AG04450 (cell line): ENCODE results near the gene CMTM5. TPM values are rescaled to one million over a fixed set of nuclear protein-coding genes. Genes with fewer than 3 reads are reported as not detected.

Experiments used
- CTCF ChIA-PET: fragments of 300-600, 350-600 bp; formaldehyde crosslinking; extraction: SDS; loops from one replicate; lab custom pipeline; 2022; ENCODE audit warnings: antibody characterized with exemption, inconsistent platforms; lab: Charles Lee
- POLR2A ChIA-PET: fragments of 350-600 bp; formaldehyde crosslinking; extraction: SDS; loops from one replicate; lab custom pipeline; 2021; ENCODE audit warnings: antibody characterized with exemption, inconsistent platforms; lab: Yijun Ruan, JAX
- DNase-seq: peaks from one replicate; pipeline ENCODE4 v3.0.0-alpha.2; 2011; ENCODE audit warnings: low read depth, low spot score
- H3K27ac ChIP-seq: one replicate; pipeline ENCODE4 v1.5.1; 2012; ENCODE audit warnings: low read depth, low read length, control low read depth
- H3K27me3 ChIP-seq: one replicate; pipeline ENCODE4 v1.6.0; 2012; ENCODE audit warnings: low read length; ENCODE audit not compliant: control insufficient read depth, insufficient read depth
- H3K4me3 ChIP-seq: 2 replicates; pipeline ENCODE4 v1.5.1; 2011; ENCODE audit warnings: mild to moderate bottlenecking, low read depth, low read length, control low read depth
- H3K9me3 ChIP-seq: 2 replicates; pipeline ENCODE4 v1.5.1; 2012; ENCODE audit warnings: low read length; ENCODE audit not compliant: control insufficient read depth, insufficient read depth
- CTCF ChIP-seq: IDR thresholded peaks from 2 replicates; pipeline ENCODE4 v1.5.1; 2011; ENCODE audit warnings: low read depth, low read length, control low read depth, inconsistent platforms
- polyA plus RNA-seq: library from polyadenylated mRNA; depleted of rRNA; stranded (reverse); fragments of >200 nt; gene quantifications from 2 replicates; pipeline ENCODE4 v1.2.3, GENCODE V29; 2011

CMTM5 gene
- polyA plus RNA-seq, 1 experiment, result 0.37 TPM

GRCh38 chr14:23413681-23414080, 36.8 kb downstream of the CMTM5 start:
- peaks cover 5% of the 10 kb centered on the region for H3K27me3 ChIP-seq
- DNase-seq, result no peak
- CTCF ChIA-PET, result no interaction called here
- no peak overlapping the region for H3K4me3 ChIP-seq
- H3K27ac ChIP-seq, result no peak overlapping the region
- H3K9me3 ChIP-seq, result no peaks in the 10 kb centered on the region; the same call in 1 of the 2 replicates
- TF ChIP-seq CTCF, result no peak
- POLR2A ChIA-PET, result interaction anchor here (0.6 kb wide), 1 partner anchor 136 kb away, joined by 3 read pairs; no protein-coding TSS in a partner anchor

DNA sequence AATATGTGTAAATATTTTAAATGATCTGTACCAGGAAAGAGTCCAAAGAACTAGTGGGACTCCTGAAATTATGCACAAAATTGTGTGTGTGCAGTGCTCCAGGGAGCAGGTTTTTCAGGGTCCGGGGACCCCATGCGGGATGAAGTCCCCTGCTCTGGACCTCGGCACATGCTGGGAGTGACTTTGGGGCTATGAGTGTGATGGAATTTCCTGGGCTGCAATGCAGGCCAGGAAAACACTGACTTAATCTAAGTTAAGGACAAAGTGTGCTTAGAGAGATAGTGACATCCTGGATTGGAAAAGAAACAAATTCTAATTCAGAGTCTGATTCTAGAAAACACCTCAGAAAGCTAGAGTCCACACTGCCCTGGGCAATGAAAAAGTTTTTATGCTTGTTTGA, 37.4 kb downstream of the CMTM5 start:
- no peaks in the 10 kb centered on the region; the same call in 1 of the 2 replicates for H3K9me3 ChIP-seq
- no peak for TF ChIP-seq CTCF
- CTCF ChIA-PET, result no interaction called here
- H3K4me3 ChIP-seq, result no peak overlapping the region
- POLR2A ChIA-PET, result no interaction called here
- peaks cover 7% of the 10 kb centered on the region for H3K27me3 ChIP-seq
- no peak for DNase-seq
- no peak overlapping the region for H3K27ac ChIP-seq

- CTCF ChIA-PET, result no interaction called here
- no peak for DNase-seq
Observed at GRCh38 chr14:23414906-23415820, 38.3 kb downstream of the CMTM5 start.

DNA sequence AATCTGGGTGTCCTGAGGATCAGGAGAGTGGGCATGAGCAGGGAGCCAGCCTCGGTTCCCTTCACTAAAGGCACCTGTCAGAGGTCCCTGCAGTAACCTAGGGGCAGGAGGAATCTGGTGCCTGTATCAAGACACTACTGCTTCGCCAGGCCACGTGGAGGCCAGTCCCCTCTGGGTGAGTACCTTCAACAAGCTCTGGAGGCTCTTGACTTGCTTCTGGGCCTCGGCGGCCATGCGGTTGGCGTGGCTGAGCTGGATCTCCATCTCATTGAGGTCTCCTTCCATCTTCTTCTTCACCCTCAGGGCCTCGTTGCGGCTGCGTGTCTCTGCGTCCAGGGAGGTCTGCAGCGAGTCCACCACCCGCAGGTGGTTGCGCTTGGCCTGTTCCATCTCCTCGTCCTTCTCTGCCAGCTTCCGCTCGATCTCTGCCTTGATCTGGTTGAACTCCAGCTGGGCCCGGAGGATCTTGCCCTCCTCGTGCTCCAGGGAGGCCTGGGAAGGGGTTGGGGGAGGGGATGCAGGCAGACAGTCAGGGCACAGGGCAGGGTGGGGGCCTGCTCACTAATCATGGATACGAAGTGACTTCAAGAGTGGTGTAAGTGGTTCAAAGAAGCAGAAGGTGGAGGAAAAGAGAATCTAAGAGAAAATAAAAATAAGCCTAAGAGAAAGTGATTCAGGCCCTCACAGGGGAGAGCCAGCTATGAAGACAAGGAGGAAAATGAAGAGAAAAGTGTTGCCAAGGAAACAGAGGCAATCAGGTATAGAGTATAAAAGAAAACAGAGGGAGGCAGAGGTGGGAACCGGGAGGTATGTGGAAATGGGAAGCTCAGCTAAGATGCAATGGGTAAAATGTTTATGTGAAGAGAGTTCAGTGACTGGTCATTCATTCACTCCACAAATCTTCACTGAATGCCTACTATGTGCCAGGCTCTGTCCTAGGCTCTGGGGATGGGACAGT, 39.3 kb downstream of the CMTM5 start:
- DNase-seq, result no peak
- H3K9me3 ChIP-seq, result no peaks in the 10 kb centered on the region; the same call in 1 of the 2 replicates
- POLR2A ChIA-PET, result no interaction called here
- H3K27me3 ChIP-seq, result peaks cover 16% of the 10 kb centered on the region
- no peak for TF ChIP-seq CTCF
- CTCF ChIA-PET, result interaction anchor here (1.0 kb wide), 1 partner anchor 36 kb away, joined by 4 read pairs; no protein-coding TSS in a partner anchor
- H3K4me3 ChIP-seq, result no peak overlapping the region
- H3K27ac ChIP-seq, result no peak overlapping the region

More at GRCh38 chr14:23414906-23415820, 38.3 kb downstream of the CMTM5 start:
- TF ChIP-seq CTCF, result no peak
- POLR2A ChIA-PET, result no interaction called here
- Histone ChIP-seq H3K4me3 (no peak overlapping the region), H3K27me3 (peaks cover 10% of the 10 kb centered on the region), H3K27ac (no peak overlapping the region), H3K9me3 (no peaks in the 10 kb centered on the region; the same call in 1 of the 2 replicates)
